HG02678 (cell line): ENCODE results near the gene RFTN1.

Experiments
- ATAC-seq: cut with Tn5 transposase; IDR thresholded peaks from one replicate; pipeline ENCODE4 v1.9.1; 2021; ENCODE audit warnings: mild to moderate bottlenecking, moderate library complexity; ENCODE audit not compliant: unreplicated experiment

Gene RFTN1

GRCh38 chr3:16488637-16489036 lies 24.9 kb downstream of the RFTN1 start:
- no peak for ATAC-seq

GRCh38 chr3:16487511-16488175 lies 25.9 kb downstream of the RFTN1 start:
- ATAC-seq: no peak

- no peak for ATAC-seq
These were observed 26.5 kb downstream of the RFTN1 start for GRCh38 chr3:16486951-16487480.

- no peak for ATAC-seq
These were observed 27.3 kb downstream of the RFTN1 start for GRCh38 chr3:16486201-16486600.

- ATAC-seq: no peak
These were observed 28.0 kb downstream of the RFTN1 start for GRCh38 chr3:16485395-16485992.

- ATAC-seq: no peak
These were observed 28.5 kb downstream of the RFTN1 start for GRCh38 chr3:16484984-16485383.

- ATAC-seq: no peak
These were observed 29.3 kb downstream of the RFTN1 start for GRCh38 chr3:16484216-16484615.

GRCh38 chr3:16482770-16483531 lies 30.5 kb downstream of the RFTN1 start:
- peak; percentile 74 for ATAC-seq

- ATAC-seq: peak; percentile 21
These were observed 31.2 kb downstream of the RFTN1 start for GRCh38 chr3:16482194-16482769.

- ATAC-seq: no peak
These were observed 32.0 kb downstream of the RFTN1 start for GRCh38 chr3:16481546-16481897.

- ATAC-seq: peak; percentile 38
These were observed 32.5 kb downstream of the RFTN1 start for GRCh38 chr3:16480861-16481545.

- ATAC-seq: no peak
These were observed 35.0 kb downstream of the RFTN1 start for GRCh38 chr3:16478516-16478915.

- ATAC-seq: no peak
These were observed 36.0 kb downstream of the RFTN1 start for GRCh38 chr3:16477521-16477920.

GRCh38 chr3:16477056-16477455 lies 36.4 kb downstream of the RFTN1 start:
- no peak for ATAC-seq

GRCh38 chr3:16476636-16477035 lies 36.9 kb downstream of the RFTN1 start:
- no peak for ATAC-seq

GRCh38 chr3:16475766-16476165 lies 37.7 kb downstream of the RFTN1 start:
- ATAC-seq: no peak

- no peak for ATAC-seq
These were observed 38.6 kb downstream of the RFTN1 start for GRCh38 chr3:16474920-16475319.

GRCh38 chr3:16474216-16474615 lies 39.3 kb downstream of the RFTN1 start:
- ATAC-seq: no peak

- no peak for ATAC-seq
These were observed 40.9 kb downstream of the RFTN1 start for GRCh38 chr3:16472593-16472992.

GRCh38 chr3:16471897-16472296 lies 41.6 kb downstream of the RFTN1 start:
- no peak for ATAC-seq

GRCh38 chr3:16470590-16470989 lies 42.9 kb downstream of the RFTN1 start:
- ATAC-seq: no peak
